K562 (cell line): ENCODE measurements around the gene IL1F10. TPM values are rescaled to one million over a fixed set of nuclear protein-coding genes. Genes with fewer than 3 reads are reported as not detected.
A peak's percentile ranks its signal among the peaks of the same experiment; 100 is the strongest.

Experiments
- BACH1 ChIP-seq: fragments of 200-800 bp; sonication (Bioruptor generic); IDR thresholded peaks from 2 replicates; pipeline ENCODE4 v1.6.1; 2016; ENCODE audit warnings: missing genetic modification characterization, missing compliant biosample characterization
- CC2D1A ChIP-seq: fragments of 450-650 bp; IDR thresholded peaks from 2 replicates; pipeline ENCODE4 v1.6.1; 2017; ENCODE audit warnings: mild to moderate bottlenecking
- CCAR2 ChIP-seq: fragments of 200-400 bp; formaldehyde crosslinking; IDR thresholded peaks from 2 replicates; pipeline ENCODE4 v1.6.1; 2017; ENCODE audit warnings: mild to moderate bottlenecking, low read depth, low read length
- GABPA ChIP-seq: fragments of 200-800 bp; sonication (Bioruptor generic); conservative IDR thresholded peaks from 2 replicates; pipeline ENCODE4 v1.6.1; 2016; ENCODE audit warnings: low read depth, missing genetic modification characterization, missing compliant biosample characterization
- GABPB1 ChIP-seq: sonication (generic); formaldehyde crosslinking; IDR thresholded peaks from 2 replicates; pipeline ENCODE4 v1.8.0; 2022; ENCODE audit warnings: mild to moderate bottlenecking, missing genetic modification reagents
- GATAD2A ChIP-seq: fragments of 450-650 bp; IDR thresholded peaks from 2 replicates; pipeline ENCODE4 v1.6.1; 2017
- HDGF ChIP-seq: fragments of 450-650 bp; IDR thresholded peaks from 2 replicates; pipeline ENCODE4 v1.6.1; 2016
- POU5F1 ChIP-seq: fragments of 150-350 bp; IDR thresholded peaks from 2 replicates; pipeline ENCODE4 v1.6.1; 2014; ENCODE audit warnings: borderline replicate concordance, low read length, low read depth, mild to moderate bottlenecking; ENCODE audit not compliant: partially characterized antibody
- TRIM28 ChIP-seq: fragments of 450-650 bp; IDR thresholded peaks from 2 replicates; pipeline ENCODE4 v1.6.1; 2017
- ZKSCAN3 ChIP-seq: fragments of 250-450 bp; sonication (Bioruptor Pico); IDR thresholded peaks from 2 replicates; pipeline ENCODE4 v1.4.0; 2020
- ZNF717 ChIP-seq: fragments of 250-450 bp; sonication (Bioruptor Pico); IDR thresholded peaks from 2 replicates; pipeline ENCODE4 v1.5.0; 2021
- ZNF77 ChIP-seq: fragments of 250-450 bp; sonication (Bioruptor Pico); IDR thresholded peaks from 2 replicates; pipeline ENCODE4 v1.5.0; 2020
- polyA plus RNA-seq, 8 experiments: library from polyadenylated mRNA; depleted of rRNA in 4 of 8; stranded (reverse) in 5 of 8; unstranded in 3 of 8; fragments of >200 nt; fragmentation: Nextera tagmentation in 2 of 8; fragmentation: Illumina TruSeq in 1 of 8; extraction: Ambion mirVana in 2 of 8; extraction: Trizol in 1 of 8; gene quantifications; 2 replicates each; pipeline versions ENCODE4 v1.2.1 to v1.2.3, GENCODE V29; 2011 to 2014; ENCODE audit warnings: inconsistent platforms in 1 of 8, missing spikeins in 1 of 8
- total RNA-seq, 7 experiments: library from RNA; depleted of rRNA in 6 of 7; stranded (reverse); fragments of >200 nt in 6 of 7; fragmentation: Illumina TruSeq in 2 of 7; extraction: Trizol in 2 of 7; gene quantifications; 2 replicates each; pipeline versions ENCODE4 v1.2.1 to v1.2.3, GENCODE V29; 2011 to 2021; ENCODE audit warnings: low replicate concordance in 1 of 7
- TF ChIP-seq, protein P1 (sequence below), 2 experiments: fragments of 450-650 bp in 1 of 2; sonication (generic) in 1 of 2; formaldehyde crosslinking in 1 of 2; IDR thresholded peaks; 2 replicates each; pipeline versions ENCODE4 v1.7.1 to v1.9.0; 2016 to 2022; ENCODE audit warnings: inconsistent platforms in 1 of 2, mild to moderate bottlenecking in 1 of 2, missing genetic modification reagents in 1 of 2
- TF ChIP-seq, protein P2 (sequence below): fragments of 250-450 bp; sonication (Bioruptor Pico); IDR thresholded peaks from 2 replicates; pipeline ENCODE4 v1.8.0; 2022; ENCODE audit warnings: moderate library complexity, mild to moderate bottlenecking, inconsistent platforms
- TF ChIP-seq, protein P3 (sequence below): fragments of 450-650 bp; IDR thresholded peaks from 2 replicates; pipeline ENCODE4 v1.6.1; 2018; ENCODE audit warnings: mild to moderate bottlenecking, low read depth; ENCODE audit not compliant: partially characterized antibody
- TF ChIP-seq, protein P4 (sequence below), 2 experiments: fragments of 450-650 bp in 1 of 2; sonication (generic) in 1 of 2; formaldehyde crosslinking in 1 of 2; IDR thresholded peaks in 1 of 2; conservative IDR thresholded peaks in 1 of 2; 2 replicates each; pipeline versions ENCODE4 v1.6.1 to v1.8.1; 2016 to 2023; ENCODE audit warnings: mild to moderate bottlenecking in 2 of 2, moderate library complexity in 2 of 2, inconsistent platforms in 1 of 2, missing genetic modification reagents in 1 of 2

The IL1F10 gene
- total and polyA plus RNA-seq, 9 of the 15 experiments (the other 6 are each of a cell fraction or from before 2014, with no cell fraction given): not detected

DNA sequence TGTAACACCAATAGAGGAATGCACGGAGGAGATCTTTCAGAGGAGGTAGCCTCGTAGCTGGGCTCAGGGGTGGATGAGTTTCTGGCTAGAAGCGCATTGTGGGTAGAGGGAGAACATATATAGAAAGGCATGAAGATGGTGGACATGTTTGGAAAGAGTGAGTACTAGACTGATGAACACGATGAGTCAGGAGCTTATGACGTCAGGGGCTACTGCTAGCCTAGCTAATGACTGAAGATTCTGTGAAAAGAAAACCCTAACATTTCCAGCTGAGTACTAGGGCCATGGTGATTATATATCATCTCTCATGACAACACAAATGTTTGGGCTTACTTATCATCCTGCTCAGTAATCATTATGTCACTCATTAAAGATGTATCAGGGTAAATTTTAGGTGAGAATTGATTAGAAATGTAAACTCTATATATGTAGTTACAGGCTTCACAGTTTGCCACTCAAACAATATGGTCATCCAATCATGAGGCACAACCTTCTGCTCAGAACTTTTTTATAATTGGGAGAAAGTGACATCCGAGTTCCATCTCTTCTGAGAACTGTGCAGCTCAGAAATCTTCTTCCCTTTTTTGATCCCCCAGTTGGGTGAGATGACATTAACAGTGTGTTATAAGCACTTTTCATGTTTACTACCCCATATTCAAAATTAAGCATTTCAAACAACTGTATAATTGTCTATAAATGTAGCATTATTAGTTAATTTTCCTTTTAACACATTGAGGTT, 37.4 kb downstream of the IL1F10 start (continued):
- TF ChIP-seq, protein P1, sequence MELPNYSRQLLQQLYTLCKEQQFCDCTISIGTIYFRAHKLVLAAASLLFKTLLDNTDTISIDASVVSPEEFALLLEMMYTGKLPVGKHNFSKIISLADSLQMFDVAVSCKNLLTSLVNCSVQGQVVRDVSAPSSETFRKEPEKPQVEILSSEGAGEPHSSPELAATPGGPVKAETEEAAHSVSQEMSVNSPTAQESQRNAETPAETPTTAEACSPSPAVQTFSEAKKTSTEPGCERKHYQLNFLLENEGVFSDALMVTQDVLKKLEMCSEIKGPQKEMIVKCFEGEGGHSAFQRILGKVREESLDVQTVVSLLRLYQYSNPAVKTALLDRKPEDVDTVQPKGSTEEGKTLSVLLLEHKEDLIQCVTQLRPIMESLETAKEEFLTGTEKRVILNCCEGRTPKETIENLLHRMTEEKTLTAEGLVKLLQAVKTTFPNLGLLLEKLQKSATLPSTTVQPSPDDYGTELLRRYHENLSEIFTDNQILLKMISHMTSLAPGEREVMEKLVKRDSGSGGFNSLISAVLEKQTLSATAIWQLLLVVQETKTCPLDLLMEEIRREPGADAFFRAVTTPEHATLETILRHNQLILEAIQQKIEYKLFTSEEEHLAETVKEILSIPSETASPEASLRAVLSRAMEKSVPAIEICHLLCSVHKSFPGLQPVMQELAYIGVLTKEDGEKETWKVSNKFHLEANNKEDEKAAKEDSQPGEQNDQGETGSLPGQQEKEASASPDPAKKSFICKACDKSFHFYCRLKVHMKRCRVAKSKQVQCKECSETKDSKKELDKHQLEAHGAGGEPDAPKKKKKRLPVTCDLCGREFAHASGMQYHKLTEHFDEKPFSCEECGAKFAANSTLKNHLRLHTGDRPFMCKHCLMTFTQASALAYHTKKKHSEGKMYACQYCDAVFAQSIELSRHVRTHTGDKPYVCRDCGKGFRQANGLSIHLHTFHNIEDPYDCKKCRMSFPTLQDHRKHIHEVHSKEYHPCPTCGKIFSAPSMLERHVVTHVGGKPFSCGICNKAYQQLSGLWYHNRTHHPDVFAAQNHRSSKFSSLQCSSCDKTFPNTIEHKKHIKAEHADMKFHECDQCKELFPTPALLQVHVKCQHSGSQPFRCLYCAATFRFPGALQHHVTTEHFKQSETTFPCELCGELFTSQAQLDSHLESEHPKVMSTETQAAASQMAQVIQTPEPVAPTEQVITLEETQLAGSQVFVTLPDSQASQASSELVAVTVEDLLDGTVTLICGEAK (IDR thresholded peaks at IDR 0.05): no peak
- TF ChIP-seq, protein P1 (CRISPR knock-in tag; IDR thresholded peaks at IDR 0.05): no peak
- TF ChIP-seq CC2D1A (no peak), GABPA (tag) (no peak), BACH1 (no peak), GABPB1 (CRISPR knock-in tag) (no peak), ZKSCAN3 (CRISPR knock-in tag) (no peak), CCAR2 (no peak), GATAD2A (no peak), ZNF77 (CRISPR knock-in tag) (no peak), HDGF (no peak), TRIM28 (no peak), ZNF717 (CRISPR knock-in tag) (no peak), POU5F1 (no peak)
- TF ChIP-seq, protein P2, sequence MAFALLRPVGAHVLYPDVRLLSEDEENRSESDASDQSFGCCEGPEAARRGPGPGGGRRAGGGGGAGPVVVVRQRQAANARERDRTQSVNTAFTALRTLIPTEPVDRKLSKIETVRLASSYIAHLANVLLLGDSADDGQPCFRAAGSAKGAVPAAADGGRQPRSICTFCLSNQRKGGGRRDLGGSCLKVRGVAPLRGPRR: no peak
- TF ChIP-seq, protein P3, sequence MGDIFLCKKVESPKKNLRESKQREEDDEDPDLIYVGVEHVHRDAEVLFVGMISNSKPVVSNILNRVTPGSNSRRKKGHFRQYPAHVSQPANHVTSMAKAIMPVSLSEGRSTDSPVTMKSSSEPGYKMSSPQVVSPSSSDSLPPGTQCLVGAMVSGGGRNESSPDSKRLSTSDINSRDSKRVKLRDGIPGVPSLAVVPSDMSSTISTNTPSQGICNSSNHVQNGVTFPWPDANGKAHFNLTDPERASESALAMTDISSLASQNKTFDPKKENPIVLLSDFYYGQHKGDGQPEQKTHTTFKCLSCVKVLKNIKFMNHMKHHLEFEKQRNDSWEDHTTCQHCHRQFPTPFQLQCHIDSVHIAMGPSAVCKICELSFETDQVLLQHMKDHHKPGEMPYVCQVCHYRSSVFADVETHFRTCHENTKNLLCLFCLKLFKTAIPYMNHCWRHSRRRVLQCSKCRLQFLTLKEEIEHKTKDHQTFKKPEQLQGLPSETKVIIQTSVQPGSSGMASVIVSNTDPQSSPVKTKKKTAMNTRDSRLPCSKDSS: no peak
- TF ChIP-seq, protein P4, sequence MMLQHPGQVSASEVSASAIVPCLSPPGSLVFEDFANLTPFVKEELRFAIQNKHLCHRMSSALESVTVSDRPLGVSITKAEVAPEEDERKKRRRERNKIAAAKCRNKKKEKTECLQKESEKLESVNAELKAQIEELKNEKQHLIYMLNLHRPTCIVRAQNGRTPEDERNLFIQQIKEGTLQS (IDR thresholded peaks at IDR 0.05): peak; percentile 85
- TF ChIP-seq, protein P4 (CRISPR knock-in tag; conservative IDR thresholded peaks at IDR 0.05): no peak
